ENCODE measurements around the gene INF2.

Gene INF2

DNA sequence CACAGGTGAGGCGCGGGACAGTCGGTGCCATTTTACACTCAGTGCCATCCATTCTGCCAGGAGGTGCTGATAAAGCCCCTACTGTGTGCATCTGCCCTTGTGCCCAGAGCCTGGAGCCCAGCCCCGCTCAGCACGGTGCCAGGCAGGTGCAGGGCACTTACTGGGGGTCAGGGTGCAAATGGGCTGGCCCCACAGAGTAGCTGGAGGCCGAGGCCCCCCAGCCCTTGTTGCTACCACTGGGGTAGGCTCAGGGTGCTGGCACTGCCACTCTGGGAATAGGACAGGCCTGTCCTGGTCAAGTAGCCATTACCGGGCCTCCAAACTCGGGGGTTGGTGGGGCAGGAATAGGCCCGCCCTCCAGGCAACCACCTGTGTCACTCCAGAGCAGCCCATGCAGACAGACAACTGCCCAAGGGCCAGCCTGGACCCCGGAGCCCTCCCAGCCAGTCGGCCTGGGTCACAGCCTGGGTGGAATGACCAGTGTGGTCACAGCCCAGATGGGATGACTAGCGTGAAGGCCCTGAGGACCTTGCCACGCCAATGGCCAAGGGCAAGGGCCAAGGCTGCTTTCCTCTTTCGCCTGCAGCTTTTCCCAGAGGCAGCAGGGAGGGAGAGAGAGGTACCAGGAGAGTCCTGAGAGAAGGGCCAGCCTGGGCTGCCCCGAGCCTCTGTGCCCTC, 3.0 kb downstream of the INF2 start:
- no peak overlapping the region for H3K4me3 ChIP-seq (ENCODE audit: control insufficient read depth, low read depth, low read length)
- DNase-seq (ENCODE audit: low read depth), result no peak
- TF ChIP-seq, protein P1, sequence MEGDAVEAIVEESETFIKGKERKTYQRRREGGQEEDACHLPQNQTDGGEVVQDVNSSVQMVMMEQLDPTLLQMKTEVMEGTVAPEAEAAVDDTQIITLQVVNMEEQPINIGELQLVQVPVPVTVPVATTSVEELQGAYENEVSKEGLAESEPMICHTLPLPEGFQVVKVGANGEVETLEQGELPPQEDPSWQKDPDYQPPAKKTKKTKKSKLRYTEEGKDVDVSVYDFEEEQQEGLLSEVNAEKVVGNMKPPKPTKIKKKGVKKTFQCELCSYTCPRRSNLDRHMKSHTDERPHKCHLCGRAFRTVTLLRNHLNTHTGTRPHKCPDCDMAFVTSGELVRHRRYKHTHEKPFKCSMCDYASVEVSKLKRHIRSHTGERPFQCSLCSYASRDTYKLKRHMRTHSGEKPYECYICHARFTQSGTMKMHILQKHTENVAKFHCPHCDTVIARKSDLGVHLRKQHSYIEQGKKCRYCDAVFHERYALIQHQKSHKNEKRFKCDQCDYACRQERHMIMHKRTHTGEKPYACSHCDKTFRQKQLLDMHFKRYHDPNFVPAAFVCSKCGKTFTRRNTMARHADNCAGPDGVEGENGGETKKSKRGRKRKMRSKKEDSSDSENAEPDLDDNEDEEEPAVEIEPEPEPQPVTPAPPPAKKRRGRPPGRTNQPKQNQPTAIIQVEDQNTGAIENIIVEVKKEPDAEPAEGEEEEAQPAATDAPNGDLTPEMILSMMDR (conservative IDR thresholded peaks at IDR 0.05; ENCODE audit: control insufficient read depth, insufficient read depth, low read depth, low read length), result no peak

DNA sequence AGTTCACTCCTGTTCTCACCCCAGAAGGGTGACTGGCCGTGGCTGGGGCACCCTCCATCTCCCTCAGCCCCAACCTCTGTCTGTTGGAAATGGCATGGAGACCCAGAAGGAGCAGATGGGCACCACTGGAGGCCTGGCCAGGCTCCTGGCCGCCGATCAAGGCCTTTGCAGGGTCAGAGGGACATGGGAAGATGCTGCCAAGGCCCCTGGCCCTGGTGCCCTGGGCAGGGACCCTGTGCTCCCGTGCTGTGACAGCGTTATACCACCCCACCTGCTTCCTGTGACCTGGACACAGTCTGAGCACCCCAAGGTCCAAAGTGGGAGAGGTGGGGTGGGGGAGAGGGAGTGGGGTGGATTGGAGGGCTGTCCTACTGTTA, 3.5 kb downstream of the INF2 start:
- no peak for DNase-seq (ENCODE audit: low read depth)
- H3K4me3 ChIP-seq (ENCODE audit: control insufficient read depth, low read depth, low read length), result no peak overlapping the region
- TF ChIP-seq, protein P1 (conservative IDR thresholded peaks at IDR 0.05; ENCODE audit: control insufficient read depth, insufficient read depth, low read depth, low read length), result no peak

DNA sequence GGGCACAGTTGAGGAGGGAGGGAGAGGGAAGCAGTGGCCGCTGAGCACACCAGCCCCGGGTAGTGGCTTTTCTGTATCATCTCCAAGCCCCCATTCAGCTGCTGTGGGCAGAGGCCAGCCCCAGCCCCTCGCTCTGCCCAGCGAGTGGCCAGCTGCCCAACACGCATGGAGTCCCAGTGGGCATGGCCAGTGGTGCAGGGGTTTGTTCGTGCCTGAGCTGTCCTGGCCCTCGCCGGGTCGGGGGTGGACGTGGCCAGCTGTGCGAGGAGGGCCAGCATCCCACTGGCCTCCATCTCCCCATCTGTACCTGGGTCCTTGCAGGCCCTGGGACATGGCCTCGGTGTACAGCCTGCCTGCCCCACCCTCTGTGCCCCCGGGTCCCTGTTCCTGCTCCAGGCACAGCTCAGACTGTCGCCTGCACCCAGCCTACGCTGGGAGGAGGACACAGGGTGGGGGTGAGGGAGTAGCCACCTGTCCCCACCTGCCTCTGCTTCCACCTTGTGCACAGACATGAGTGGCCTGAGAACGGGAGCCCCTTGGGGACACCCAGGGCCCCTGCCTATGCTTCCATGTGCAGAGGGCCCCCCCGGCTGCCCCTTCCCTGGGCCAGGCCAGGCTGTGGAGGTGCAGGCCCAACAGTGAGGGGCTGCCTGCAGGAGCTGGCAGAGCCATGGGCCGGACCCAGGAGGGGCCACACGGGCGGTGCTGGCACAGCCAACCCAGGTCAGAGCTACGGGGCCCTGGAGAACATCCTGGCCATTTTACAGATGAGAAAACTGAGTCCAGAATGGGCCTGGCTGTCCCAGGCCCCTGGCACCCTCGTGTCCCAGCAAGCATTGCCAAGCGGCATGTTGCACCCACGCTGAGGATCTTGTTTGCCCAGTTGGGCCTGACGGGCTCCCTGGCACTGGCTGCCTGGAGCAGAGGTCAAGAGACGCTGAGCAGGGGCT, 4.3 kb downstream of the INF2 start:
- DNase-seq (ENCODE audit: low read depth), result no peak
- no peak overlapping the region for H3K4me3 ChIP-seq (ENCODE audit: control insufficient read depth, low read depth, low read length)
- TF ChIP-seq, protein P1 (conservative IDR thresholded peaks at IDR 0.05; ENCODE audit: control insufficient read depth, insufficient read depth, low read depth, low read length), result no peak

GRCh38 chr14:104694475-104694950, 5.1 kb downstream of the INF2 start:
- H3K4me3 ChIP-seq (ENCODE audit: control insufficient read depth, low read depth, low read length), result no peak overlapping the region
- TF ChIP-seq, protein P1 (conservative IDR thresholded peaks at IDR 0.05; ENCODE audit: control insufficient read depth, insufficient read depth, low read depth, low read length), result no peak
- DNase-seq (ENCODE audit: low read depth), result no peak

GRCh38 chr14:104694991-104695659, 5.7 kb downstream of the INF2 start:
- no peak overlapping the region for H3K4me3 ChIP-seq (ENCODE audit: control insufficient read depth, low read depth, low read length)
- no peak for DNase-seq (ENCODE audit: low read depth)
- TF ChIP-seq, protein P1 (conservative IDR thresholded peaks at IDR 0.05; ENCODE audit: control insufficient read depth, insufficient read depth, low read depth, low read length), result no peak

- no peak overlapping the region for H3K4me3 ChIP-seq (ENCODE audit: control insufficient read depth, low read depth, low read length)
- TF ChIP-seq, protein P1 (conservative IDR thresholded peaks at IDR 0.05; ENCODE audit: control insufficient read depth, insufficient read depth, low read depth, low read length), result no peak
- DNase-seq (ENCODE audit: low read depth), result no peak
Measured at GRCh38 chr14:104695660-104696000, 6.2 kb downstream of the INF2 start.

All from fibroblast of mammary gland (primary cell).